Measurements from ENCODE around the gene PPP1R12C. TPM values are rescaled to one million over a fixed set of nuclear protein-coding genes. Genes with fewer than 3 reads are reported as not detected.

Gene PPP1R12C
- total and polyA plus RNA-seq, 7 donors = 20.5 to 59.1 (median 28.5) TPM

- no peak for TF ChIP-seq CTCF (IDR thresholded peaks at IDR 0.05)
- intact Hi-C loops (cut with DNase I) = loop anchor here (2.0 kb wide), 2 partner anchors 72 to 74 kb away; no protein-coding TSS in a partner anchor
- H3K27ac ChIP-seq = no peak overlapping the region
- no peak overlapping the region for H3K4me3 ChIP-seq
- 13 to 19% (median 18%) methylated on average over 22 to 32 of the region's 32 CpGs for WGBS, 3 donors
- ATAC-seq (no peak), DNase-seq (no peak)
- H3K27me3 ChIP-seq (ENCODE audit: insufficient read depth in 3 of 3, low read length in 2 of 3) = peaks cover 0 to 33% (median 4%) of the 10 kb centered on the region in 3 donors
- H3K4me1 ChIP-seq = no peaks in the 10 kb centered on the region
- no peaks in the 10 kb centered on the region for H3K36me3 ChIP-seq (ENCODE audit: insufficient read depth in 1 of 2, low read depth in 1 of 2)
- no peaks in the 10 kb centered on the region for H3K9me3 ChIP-seq
Measured at GRCh38 chr19:55160986-55161365, 43.5 kb upstream of the PPP1R12C start.

GRCh38 chr19:55160128-55160985, 42.9 kb upstream of the PPP1R12C start:
- DNase-seq = peak; percentile 84 to 92
- H3K4me3 ChIP-seq = no peak overlapping the region
- WGBS, 3 donors = 4 to 5% (median 5%) methylated on average over 29 to 33 of the region's 33 CpGs
- intact Hi-C loops (cut with DNase I) = loop anchor here (2.0 kb wide), 2 partner anchors 72 to 74 kb away; no protein-coding TSS in a partner anchor
- ATAC-seq = peak; percentile 80 to 84 (median 83)
- no peaks in the 10 kb centered on the region for H3K4me1 ChIP-seq
- no peak overlapping the region for H3K27ac ChIP-seq
- H3K27me3 ChIP-seq (ENCODE audit: insufficient read depth in 3 of 3, low read length in 2 of 3) = peaks cover 0 to 33% (median 4%) of the 10 kb centered on the region in 3 donors
- H3K9me3 ChIP-seq = no peaks in the 10 kb centered on the region
- H3K36me3 ChIP-seq (ENCODE audit: insufficient read depth in 1 of 2, low read depth in 1 of 2) = no peaks in the 10 kb centered on the region
- peak; percentile 70 for TF ChIP-seq CTCF (IDR thresholded peaks at IDR 0.05)

GRCh38 chr19:55158848-55159749, 41.7 kb upstream of the PPP1R12C start:
- Histone ChIP-seq H3K4me1 (no peaks in the 10 kb centered on the region), H3K36me3 (ENCODE audit: insufficient read depth in 1 of 2, low read depth in 1 of 2) (no peaks in the 10 kb centered on the region), H3K9me3 (no peaks in the 10 kb centered on the region), H3K27me3 (ENCODE audit: insufficient read depth in 3 of 3, low read length in 2 of 3) (peaks cover 0 to 35% (median 6%) of the 10 kb centered on the region in 3 donors), H3K27ac (peak overlapping the region; percentile 53), H3K4me3 (no peak overlapping the region)
- TF ChIP-seq CTCF (IDR thresholded peaks at IDR 0.05) = no peak
- ATAC-seq = peak; percentile 48 to 72 (median 64)
- WGBS, 3 donors = 38 to 46% (median 43%) methylated on average over 17 to 18 of the region's 18 CpGs
- intact Hi-C loops (cut with DNase I) = no loop called here
- DNase-seq = peak; percentile 45 to 68

- H3K4me1 ChIP-seq = no peaks in the 10 kb centered on the region
- ATAC-seq = no peak
- no peaks in the 10 kb centered on the region for H3K9me3 ChIP-seq
- peak overlapping the region; percentile 53 for H3K27ac ChIP-seq
- H3K27me3 ChIP-seq (ENCODE audit: insufficient read depth in 3 of 3, low read length in 2 of 3) = peaks cover 0 to 35% (median 6%) of the 10 kb centered on the region in 3 donors
- intact Hi-C loops (cut with DNase I) = no loop called here
- no peak overlapping the region for H3K4me3 ChIP-seq
- no peak for TF ChIP-seq CTCF (IDR thresholded peaks at IDR 0.05)
- DNase-seq = no peak
- no peaks in the 10 kb centered on the region for H3K36me3 ChIP-seq (ENCODE audit: insufficient read depth in 1 of 2, low read depth in 1 of 2)
- 44 to 68% (median 56%) methylated on average over 4 of the region's 4 CpGs for WGBS, 3 donors
Measured at GRCh38 chr19:55158423-55158822, 41.0 kb upstream of the PPP1R12C start.
